GM21717 (cell line): ENCODE results near the gene SLC7A5.
A peak's percentile ranks its signal among the peaks of the same experiment; 100 is the strongest.
"Not testable (repeated sequence)": the region's sequence is repeated elsewhere in the genome, so short reads cannot be mapped to it uniquely, and the experiment has no call there.

Source experiments
- ATAC-seq: cut with Tn5 transposase; IDR thresholded peaks from one replicate; pipeline ENCODE4 v1.9.1; 2021; ENCODE audit warnings: mild to moderate bottlenecking, moderate library complexity; ENCODE audit not compliant: unreplicated experiment

Gene SLC7A5

GRCh38 chr16:87869061-87869878 is at the start of gene SLC7A5:
Gene SLC7A5 (minus strand): TSS chr16:87869507. CDS start chr16:87869422, 85 bp downstream.
- ATAC-seq = peak; percentile 59

- no peak for ATAC-seq
These were observed 49.0 kb upstream of the SLC7A5 start for GRCh38 chr16:87918338-87918737.

GRCh38 chr16:87917503-87917902 is 48.2 kb upstream of the SLC7A5 start:
- no peak for ATAC-seq

GRCh38 chr16:87914812-87915211 is 45.5 kb upstream of the SLC7A5 start:
- no peak for ATAC-seq

- not testable (repeated sequence) for ATAC-seq
These were observed 44.9 kb upstream of the SLC7A5 start for GRCh38 chr16:87914021-87914725.

GRCh38 chr16:87912691-87913090 is 43.4 kb upstream of the SLC7A5 start:
- not testable (repeated sequence) for ATAC-seq

- ATAC-seq = not testable (repeated sequence)
These were observed 41.9 kb upstream of the SLC7A5 start for GRCh38 chr16:87911106-87911763.

GRCh38 chr16:87909203-87909935 is 40.1 kb upstream of the SLC7A5 start:
- ATAC-seq = peak; percentile 87

- ATAC-seq = not testable (repeated sequence)
These were observed 38.8 kb upstream of the SLC7A5 start for GRCh38 chr16:87908101-87908500.

GRCh38 chr16:87905521-87905920 is 36.2 kb upstream of the SLC7A5 start:
- ATAC-seq = not testable (repeated sequence)

- ATAC-seq = not testable (repeated sequence)
These were observed 35.7 kb upstream of the SLC7A5 start for GRCh38 chr16:87904963-87905362.

GRCh38 chr16:87900489-87900888 is 31.2 kb upstream of the SLC7A5 start:
- ATAC-seq = not testable (repeated sequence)

- ATAC-seq = no peak
These were observed 28.5 kb upstream of the SLC7A5 start for GRCh38 chr16:87897521-87898505.

- not testable (repeated sequence) for ATAC-seq
These were observed 27.7 kb upstream of the SLC7A5 start for GRCh38 chr16:87896924-87897520.

GRCh38 chr16:87896176-87896890 is 27.0 kb upstream of the SLC7A5 start:
- peak; percentile 18 for ATAC-seq

- ATAC-seq = peak; percentile 77
These were observed 26.4 kb upstream of the SLC7A5 start for GRCh38 chr16:87895641-87896141.

- ATAC-seq = not testable (repeated sequence)
These were observed 24.7 kb upstream of the SLC7A5 start for GRCh38 chr16:87894005-87894404.

GRCh38 chr16:87891764-87892163 is 22.5 kb upstream of the SLC7A5 start:
- ATAC-seq = no peak
